Activated CD8-positive, alpha-beta memory T cell treated with anti-CD3 and anti-CD28 coated beads for 48 hours (primary cell): Measurements from ENCODE around the gene SPEM3.

Experiments
- DNase-seq, 3 experiments: peaks; one replicate each; pipeline ENCODE4 v3.0.0-alpha.2; 2020; ENCODE audit warnings: low read depth in 2 of 3, low spot score in 2 of 3

Gene SPEM3

DNA sequence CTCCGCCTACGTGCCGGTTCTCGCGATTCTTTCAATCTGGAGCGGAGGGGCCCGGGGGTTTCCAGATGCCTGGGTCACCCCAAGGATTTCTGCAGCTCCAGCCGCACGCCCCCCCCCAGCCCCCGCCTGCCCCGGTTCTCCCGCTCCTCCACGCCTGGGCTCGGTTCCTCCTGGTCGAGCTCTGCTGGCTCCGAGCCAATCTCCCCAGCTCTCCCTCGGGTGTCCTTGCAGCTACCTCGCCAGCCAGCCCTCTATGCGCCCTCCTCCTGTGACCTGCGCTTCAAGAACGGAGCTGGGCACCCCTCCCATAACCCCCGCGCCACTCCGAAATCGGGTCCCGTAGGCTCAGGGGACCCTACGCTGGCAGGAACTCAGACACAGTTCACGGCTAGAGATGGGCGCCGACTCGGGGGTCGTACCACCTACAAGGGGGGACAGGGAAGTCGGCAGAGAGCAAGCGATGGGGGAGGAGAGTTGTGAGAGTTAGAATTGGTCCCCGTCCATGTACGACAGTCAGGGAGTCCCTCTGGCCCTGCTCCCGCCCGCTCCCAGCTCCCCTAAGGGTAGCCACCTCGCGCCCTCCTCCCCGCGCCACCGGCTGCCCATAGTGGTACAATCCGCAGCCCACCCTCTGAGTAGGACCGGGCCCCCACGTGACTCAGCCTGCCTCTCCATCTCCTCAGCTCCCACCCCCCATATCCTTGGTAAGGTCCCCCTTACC, 11.6 kb downstream of the SPEM3 start:
- DNase-seq = no peak

DNA sequence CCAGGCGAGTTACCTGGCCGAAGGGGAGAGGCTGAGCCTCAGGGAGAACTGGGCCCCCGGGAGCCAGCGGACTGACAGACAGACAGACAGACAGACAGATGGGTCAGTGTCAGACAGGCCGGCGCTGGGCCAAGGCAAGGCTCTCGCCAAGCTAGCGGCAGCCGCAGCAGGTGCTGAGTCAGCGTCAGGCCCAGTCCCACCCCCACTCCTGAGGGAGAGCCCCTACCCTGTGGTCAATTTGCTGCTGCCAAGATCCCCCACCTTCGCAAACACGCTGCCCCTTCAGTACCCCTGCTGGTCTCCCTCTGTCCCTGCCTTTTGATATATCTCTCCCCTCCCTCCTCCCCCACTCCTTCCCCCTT, 12.2 kb downstream of the SPEM3 start:
- DNase-seq = no peak

DNA sequence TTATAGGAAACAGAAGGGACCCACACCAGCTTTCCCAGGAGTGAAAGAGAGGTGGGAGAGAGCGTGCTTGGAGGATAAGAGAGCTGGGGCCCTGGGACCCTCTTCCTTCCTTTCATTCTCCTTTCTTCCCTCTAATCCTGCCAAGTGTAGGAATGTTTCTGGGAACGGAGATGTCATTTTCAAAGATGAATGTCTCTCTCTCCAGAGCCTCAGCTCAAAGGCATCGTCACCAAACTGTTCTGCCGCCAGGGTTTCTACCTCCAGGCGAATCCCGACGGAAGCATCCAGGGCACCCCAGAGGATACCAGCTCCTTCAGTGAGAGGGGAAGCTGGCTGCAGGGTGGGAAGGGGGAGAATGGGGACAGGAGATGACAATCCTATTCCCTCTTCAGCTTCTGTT, 12.6 kb downstream of the SPEM3 start:
- DNase-seq = no peak

DNA sequence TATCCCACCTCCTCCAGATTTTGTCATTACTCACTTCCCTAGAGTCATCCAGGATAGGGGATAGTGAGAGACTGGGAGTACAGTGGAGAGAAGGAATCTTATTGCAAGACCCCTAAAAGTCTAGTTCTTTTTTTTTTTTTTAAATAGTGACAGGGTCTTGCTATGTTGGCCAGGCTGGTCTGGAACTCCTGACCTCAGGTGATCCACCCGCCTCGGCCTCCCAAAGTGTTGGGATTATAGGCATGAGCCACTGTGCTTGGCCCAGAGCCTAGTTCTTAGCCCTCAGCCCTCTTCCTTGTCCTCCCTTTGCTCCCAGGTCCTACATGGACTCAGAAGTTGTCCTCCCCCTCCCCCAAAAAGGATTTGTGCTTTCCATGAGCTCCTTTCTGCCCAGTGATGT, 13.5 kb downstream of the SPEM3 start:
- DNase-seq = no peak

DNA sequence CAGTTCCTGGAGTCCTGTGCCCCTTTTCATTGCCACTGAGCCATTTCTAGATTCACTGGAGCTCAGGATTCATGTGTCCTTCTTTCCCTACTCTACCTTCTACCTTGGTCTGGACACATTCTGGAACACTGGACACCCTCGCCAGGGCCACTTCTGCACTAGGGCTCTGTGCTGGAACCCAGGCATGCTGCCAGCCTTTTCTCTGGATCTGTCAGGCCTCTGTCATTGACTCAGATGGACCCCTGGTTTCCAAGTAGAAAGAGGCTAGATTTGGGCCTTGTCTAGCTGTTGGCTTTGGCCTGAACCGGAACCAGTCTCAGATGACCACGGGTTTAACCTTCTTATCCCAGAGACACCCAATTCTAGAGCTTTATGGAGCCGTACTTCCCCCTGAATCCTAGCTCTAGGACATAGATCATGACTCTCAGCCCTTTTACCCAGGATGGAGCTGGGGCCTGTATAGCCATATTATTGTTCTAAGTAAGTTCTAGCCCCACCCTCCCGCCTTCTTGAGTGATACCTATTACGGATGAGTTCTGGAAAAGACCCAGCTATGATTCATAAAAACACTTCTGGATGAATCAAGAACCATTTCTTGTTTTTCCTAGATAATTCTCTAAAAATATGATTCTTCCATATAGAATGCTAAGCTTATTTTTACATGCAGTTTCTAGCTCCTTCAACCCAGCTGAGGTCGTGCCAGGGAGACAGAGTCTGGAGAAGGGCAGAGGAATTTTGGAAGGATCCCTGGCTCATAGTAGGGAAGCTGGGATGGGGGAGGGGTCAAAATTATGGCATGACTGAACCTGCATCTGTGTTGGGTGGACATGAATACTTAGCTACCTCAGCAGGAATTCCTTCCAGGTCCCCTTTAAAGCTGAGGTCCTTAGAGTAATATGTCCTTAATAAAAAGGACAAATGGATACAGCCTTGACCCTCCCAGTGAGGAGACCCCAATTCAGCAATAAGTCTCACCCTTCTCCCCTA, 15.1 kb downstream of the SPEM3 start:
- DNase-seq = no peak

DNA sequence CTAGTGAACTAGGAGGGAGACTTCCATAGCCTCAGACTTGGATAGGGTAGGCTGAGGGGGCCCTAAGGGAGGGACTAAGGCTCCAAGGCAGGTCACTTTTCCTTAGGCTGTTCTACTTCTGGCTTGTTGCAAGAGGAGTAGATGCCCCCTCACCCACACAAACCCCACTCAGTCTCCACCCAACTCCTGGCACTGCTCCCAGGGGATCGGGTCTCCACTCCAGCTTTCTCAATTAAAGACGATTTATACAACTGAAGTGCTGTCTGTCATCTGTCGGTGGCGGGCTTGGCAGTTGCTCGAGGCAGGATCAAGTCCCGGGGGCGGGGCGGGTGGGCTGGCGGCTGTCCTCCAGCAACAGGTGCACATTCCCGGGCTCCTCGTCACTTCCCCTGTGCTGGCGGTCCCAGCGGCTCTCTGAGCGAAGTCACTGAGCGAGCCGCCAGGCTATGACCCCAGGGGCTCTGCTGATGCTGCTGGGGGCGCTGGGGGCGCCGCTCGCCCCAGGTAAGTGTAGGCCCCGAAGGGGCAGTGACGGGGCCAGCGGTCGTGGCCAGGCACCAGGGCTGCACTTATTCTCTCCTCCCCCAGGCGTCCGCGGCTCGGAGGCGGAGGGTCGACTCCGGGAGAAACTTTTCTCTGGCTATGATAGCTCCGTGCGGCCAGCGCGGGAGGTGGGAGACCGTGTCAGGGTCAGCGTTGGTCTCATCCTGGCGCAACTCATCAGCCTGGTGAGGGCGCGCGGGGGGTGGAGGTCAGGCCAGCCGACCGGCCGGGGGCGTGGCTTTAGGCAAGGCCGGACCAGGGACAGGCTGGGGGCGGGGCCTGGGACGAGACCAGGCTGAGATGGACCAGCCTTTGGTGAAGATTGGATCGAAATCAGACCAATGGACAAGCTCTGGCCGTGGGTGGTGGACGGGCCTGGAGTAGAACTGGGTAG, 16.3 kb downstream of the SPEM3 start, which contains the start of gene CHRNB1:
TSS of gene CHRNB1 (plus strand) at position 380 of the 937 bp plus-strand sequence. CDS start at position 447, 67 bp downstream.
- DNase-seq = no peak

DNA sequence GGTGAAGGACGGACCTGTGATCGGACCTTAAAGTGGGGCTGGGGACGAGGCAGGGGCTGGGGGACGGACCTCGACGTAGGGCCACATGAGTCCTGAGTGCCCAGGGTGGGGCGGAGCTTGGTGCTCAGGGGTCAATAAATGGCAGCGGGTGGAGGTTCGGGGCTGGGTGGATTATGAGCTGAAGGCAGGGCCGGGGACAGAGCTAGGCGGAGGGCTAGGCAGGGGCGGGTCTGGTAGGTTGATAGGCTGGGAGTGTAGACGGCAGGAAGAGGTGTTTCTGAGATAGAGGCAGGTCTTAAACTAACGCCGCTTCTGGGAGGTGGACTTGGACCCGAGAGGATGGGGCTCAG, 16.9 kb downstream of the SPEM3 start:
- no peak for DNase-seq

DNA sequence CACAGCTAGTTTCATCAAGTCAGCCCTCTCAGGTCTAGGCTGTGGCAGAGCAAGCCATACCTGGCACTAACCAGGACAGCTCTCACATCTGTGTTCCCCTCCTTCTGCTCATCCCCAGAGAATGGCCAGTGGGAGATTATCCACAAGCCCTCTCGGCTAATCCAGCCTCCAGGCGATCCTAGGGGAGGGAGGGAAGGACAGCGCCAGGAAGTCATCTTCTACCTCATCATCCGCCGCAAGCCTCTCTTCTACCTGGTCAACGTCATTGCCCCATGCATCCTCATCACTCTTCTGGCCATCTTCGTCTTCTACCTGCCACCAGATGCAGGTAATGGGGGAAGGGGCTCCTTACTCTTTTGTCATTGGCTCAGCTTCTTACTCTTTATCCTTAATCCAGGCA, 19.8 kb downstream of the SPEM3 start:
- no peak for DNase-seq

DNA sequence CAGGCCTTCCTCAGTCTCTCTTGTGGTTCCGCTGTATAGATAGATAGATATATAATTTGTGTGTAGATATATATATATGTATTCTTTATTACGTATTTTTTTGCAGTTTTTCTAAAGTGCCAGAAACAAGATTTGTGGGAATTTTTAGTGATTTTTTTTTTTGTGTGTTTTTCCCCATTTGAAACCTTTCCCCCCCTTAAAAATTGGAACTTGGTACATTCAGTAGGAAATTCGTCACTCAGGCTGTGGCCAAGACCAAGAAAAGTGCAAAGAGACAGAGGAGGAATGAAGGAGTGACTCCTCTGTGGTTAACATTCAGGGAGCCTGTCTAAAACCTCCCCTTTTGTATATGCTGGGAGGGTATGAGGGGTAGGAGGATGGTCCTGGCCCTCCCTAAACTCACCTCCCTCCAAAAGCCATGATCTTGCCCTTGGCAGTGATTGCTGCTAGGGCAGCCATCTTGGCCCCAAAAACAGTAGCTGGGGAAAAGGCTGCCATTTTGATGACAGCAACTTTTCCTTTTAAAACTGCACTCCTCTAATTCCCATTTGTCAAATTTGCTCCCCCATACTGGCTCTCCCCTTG, 31.4 kb downstream of the SPEM3 start:
- DNase-seq = no peak

DNA sequence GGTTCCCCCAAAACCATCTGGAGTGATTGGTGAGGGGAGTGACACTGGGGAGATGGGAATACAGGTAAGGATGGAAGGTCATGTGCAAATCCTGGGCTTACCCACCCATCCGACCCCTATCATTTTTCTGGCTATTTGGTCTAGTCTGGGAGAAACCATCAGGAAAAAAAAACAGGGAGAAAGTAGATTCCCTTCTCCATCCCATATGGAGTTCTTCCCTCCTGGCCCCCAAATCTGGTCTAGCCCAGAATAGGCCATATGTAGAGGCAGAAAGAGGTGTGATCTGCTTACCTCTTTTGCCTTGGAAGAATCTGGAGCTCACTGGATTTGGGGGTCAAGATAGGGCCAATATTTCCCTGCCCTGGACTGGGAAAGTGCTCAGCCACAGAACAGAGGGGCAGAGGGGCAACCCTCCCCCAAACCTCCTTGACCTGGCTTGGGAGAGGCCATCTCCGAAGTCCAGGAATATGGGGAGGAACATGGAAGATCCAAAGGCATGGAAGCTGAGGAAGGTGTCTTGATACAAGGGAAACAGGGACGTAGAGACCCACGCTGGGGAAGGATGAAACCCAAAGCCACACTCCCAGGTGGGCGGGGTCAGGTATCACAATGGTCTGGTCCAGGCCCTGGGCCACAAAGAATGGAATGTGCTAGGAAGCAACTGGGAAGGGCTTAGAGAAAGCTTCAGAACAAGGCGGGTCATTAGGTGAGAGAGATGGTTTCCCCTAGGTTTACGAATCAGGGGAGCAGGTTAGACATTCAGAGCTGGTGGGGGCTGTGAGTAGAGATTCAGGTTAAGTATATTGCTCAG, 32.4 kb downstream of the SPEM3 start:
- no peak for DNase-seq

DNA sequence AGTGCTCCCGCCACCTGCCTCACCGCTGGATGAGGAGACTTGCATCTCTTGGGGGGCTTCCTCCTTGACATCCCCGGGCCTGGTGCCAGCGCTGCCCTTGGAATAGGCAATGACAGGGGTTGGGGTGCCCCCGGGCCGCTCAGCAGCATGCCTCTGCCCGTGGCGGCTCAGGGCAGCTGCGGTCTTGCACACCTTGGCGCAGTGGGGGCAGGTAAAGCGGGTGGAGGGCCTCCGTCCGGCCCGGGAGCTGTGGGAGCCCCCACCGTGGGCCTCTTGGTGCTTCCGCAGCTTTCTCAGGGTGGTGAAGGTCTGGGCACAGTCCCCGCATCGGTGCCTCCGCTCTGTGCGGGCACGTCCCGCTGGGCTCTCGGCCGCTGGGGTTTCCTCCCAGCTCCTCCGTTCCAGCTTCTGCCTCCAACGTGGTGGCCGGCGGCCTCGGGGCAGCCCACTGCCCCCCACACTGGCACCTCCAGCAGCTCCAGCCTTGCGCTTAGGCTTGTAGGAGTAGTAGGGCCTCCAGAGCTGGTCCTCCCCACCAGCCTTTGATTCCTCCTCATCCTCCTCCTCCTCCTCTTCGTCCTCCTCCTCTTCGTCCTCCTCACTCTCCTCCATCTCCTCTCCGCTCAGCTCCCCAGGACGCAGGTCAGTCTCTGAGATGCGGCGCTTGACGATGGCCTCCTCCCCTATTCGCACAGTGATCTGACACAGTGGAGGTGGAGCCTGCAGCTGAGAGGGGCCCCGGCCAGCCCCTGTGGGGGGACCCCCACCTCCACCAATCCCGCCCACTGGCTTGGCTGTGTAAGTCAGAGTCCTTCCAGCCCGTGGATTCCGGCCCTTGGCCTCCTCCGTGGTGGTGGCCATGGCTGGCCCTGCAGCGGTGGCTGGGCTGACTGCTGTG, 34.1 kb downstream of the SPEM3 start:
- no peak for DNase-seq

DNA sequence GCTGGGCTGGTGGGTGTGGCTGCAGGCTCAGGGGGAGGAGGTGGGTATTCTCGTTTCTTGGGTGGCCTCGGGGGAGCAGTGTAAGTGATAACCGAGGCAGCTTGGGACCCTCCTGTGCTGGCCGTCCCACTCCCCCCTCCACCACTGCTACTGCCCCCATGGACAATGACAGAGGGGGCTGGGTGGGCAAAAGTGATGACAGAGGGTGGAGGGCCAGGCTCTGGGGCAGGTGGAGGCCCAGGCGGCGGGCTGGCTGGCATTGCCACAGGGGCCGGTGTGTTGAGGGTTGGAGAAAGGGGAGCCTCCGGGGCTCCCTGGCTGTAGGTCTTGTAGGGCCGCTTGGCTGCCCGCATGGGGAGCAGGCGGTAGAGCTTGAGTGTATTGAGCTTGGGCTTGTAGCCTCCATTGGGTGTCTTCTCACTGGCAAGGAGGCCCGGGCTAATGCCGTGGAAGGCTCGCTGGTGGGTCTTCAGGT, 34.8 kb downstream of the SPEM3 start:
- no peak for DNase-seq

DNA sequence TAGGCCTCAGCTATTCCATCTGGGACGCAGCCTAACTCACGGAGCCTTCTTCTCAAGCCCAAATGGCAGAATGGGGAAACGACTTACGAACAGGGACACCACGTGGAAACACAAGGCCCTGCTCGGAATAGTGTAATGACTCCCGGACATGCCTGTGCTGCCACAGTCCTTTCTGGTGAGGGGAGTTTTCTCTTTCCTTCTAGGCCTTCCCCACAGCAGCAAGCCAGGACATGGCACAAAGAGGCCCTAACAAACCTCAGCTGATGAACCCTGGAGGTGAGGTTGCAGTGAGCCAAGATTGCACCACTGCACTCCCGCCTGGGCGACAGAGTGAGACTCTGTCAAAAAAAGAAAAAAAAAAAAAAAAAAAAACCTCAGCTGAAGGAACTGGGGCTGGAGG, 35.4 kb downstream of the SPEM3 start:
- no peak for DNase-seq

DNA sequence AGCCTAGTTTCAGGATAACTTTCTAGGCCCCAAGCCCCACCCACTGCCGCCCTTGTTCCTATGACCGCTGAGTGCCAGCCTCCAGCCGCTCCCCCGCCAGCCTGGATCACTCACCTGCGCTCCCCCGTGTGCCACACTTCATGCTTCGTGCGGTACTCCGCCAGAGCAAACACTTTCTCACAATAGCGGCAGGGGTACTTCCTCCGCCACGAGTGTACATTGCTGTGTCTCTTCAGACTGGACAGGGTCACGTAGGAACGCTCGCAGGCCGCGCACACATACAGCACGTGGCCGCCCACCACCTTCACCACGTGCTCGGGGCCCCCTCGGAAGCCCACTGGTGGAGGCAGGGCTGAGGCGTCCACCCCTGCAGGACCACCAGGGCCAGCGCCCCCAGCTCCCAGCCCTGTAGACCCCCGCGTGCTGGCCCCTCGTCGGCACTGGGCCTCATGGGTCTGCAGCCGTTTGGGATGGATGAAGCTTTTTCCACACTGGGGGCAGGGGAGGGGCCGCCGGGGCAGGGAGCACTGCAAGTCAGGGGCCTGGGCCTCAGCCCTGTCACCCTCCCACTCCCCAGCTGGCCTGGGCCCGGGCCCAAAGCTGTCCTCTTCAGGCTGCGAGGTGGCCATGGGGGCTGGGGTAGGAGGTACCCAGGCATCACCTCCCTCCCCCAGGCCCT, 37.1 kb downstream of the SPEM3 start:
- no peak for DNase-seq

DNA sequence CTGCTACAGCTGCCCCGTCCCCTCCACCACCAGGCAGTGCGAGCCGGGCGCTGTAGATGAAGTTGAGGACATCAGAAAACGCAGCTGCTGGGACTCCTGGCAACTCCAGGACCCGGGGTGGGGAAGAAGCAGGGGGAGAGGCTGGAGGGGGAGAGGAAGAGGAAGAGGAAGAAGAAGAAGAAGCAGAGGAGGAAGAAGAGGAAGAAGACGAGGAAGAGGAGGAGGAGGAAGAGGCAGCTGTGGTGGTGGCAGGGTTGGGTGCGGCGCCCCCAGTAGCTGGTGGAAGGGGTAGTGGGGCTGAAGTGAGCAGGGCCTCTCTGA, 37.6 kb downstream of the SPEM3 start:
- no peak for DNase-seq

DNA sequence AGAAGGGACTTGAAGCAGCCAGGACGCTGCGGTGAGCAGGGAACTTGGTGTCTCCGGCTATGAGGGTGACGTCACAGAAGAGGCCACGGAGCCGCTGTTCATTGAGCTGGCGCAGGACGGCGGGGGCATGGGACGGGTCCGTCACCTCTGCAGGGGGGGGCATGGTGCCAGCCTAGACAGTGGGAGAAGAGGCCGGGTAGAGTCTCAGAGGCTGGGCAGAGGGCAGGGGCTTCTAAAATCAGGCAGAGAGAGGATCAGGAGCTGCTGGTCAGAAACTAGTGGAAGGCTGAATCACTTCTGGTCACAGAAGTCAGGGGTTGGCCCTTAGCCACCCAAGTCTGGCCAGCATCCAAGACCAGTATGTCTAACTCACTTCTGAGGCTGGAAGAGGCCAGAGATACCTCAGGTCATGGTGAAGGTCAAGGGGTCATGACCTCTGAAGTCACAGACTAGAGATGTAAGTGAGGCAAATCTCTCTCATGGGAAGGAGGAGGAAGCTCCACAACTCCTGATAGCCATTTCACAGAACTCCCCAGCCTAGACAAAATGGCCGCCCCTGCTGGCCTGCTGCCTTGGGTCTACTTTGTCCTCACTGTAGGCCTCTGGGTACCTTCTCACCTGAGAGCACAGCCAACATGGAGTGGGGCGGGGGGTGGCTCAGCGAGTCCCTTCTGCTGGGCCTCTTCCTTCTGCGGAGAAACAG, 38.1 kb downstream of the SPEM3 start:
- DNase-seq = no peak

DNA sequence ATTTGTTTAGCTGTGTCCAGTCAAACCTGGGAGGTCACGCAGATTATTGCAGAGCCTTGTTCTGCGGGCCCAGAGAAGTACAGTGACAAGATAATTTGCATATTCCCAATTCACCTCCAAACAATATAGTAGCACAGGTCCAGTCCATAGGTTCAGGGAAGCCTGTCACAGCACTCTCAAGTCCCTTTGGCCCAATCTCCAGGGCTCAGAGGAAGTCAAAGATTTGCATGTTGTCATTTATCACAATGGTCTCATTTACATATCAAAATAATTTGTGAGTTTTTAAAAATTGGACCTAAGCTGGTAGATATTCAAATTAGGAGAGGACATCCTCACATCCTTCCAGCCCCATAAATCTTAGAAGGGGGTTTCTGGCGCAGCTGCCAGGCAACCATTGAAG, 38.8 kb downstream of the SPEM3 start:
- DNase-seq = no peak

DNA sequence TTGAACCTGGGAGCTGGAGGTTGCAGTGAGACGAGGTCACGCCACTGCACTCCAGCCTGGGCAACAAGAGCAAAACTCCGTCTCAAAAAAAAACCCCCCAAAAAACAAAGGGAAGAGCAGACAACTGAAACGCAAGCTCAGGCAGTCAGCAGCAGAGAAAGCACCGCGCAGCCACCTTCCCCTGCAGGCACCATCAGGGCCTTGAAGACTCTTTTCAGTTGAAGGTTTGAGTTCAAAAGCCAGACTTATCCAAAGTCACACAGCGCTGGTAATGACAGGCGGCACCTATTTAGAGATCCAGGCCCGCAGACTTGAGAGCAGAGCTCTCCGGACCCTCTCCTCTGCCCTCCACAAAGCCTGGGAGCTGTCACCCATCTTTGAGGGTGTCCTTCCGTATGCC, 39.6 kb downstream of the SPEM3 start:
- no peak for DNase-seq
